ENCODE measurements around the gene IGSF10. TPM values are rescaled to one million over a fixed set of nuclear protein-coding genes. Genes with fewer than 3 reads are reported as not detected.
A peak's percentile ranks its signal among the peaks of the same experiment; 100 is the strongest.
"Not testable (repeated sequence)": the region's sequence is repeated elsewhere in the genome, so short reads cannot be mapped to it uniquely, and the experiment has no call there.

The IGSF10 gene, protein sequence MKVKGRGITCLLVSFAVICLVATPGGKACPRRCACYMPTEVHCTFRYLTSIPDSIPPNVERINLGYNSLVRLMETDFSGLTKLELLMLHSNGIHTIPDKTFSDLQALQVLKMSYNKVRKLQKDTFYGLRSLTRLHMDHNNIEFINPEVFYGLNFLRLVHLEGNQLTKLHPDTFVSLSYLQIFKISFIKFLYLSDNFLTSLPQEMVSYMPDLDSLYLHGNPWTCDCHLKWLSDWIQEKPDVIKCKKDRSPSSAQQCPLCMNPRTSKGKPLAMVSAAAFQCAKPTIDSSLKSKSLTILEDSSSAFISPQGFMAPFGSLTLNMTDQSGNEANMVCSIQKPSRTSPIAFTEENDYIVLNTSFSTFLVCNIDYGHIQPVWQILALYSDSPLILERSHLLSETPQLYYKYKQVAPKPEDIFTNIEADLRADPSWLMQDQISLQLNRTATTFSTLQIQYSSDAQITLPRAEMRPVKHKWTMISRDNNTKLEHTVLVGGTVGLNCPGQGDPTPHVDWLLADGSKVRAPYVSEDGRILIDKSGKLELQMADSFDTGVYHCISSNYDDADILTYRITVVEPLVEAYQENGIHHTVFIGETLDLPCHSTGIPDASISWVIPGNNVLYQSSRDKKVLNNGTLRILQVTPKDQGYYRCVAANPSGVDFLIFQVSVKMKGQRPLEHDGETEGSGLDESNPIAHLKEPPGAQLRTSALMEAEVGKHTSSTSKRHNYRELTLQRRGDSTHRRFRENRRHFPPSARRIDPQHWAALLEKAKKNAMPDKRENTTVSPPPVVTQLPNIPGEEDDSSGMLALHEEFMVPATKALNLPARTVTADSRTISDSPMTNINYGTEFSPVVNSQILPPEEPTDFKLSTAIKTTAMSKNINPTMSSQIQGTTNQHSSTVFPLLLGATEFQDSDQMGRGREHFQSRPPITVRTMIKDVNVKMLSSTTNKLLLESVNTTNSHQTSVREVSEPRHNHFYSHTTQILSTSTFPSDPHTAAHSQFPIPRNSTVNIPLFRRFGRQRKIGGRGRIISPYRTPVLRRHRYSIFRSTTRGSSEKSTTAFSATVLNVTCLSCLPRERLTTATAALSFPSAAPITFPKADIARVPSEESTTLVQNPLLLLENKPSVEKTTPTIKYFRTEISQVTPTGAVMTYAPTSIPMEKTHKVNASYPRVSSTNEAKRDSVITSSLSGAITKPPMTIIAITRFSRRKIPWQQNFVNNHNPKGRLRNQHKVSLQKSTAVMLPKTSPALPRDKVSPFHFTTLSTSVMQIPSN (N-terminal part only)
- total RNA-seq: under 0.01 TPM in 1 of 2 replicates, not detected in the other

DNA sequence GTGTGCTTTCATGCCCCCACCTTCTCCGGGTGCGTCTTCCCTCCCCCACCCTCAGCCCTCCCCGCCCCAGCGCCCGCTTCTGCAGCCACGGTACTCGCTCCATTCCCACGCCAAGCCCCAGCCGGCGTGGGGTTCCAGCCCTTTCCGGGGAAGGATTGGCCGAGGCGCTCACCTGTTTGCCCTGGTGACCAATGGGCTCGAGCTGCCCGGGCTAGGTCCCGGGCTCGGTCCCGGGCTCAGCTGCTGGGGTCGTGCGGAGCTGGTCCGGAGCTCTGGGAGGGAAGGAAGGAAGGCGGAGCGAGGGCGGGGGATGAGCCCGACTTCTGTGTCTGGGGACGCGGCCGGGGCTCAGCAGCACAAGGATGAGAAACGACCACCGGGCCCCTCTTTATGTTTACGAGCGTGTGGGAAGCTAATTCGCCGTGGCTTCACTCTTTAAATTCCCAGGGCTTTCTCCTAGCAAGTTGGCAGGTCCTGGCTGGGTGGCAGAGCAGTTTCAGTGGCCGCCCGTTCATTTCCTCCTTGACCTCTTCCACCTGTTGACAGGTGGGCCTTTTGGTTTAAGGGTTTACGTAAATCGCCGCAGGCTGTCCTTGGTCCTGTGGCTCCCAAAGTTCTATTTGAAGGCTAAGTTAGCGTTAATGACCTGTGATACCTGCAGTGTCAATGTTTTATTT, at the start of gene IGSF10:
IGSF10 (minus strand) TSS at position 288 of the 677 bp plus-strand sequence. CDS start 2,352 bp downstream, outside the sequence.
- H3K4me3 ChIP-seq (ENCODE audit: low read depth, low read length): peak within 1 kb of the TSS; percentile 61
- DNase-seq (ENCODE audit: low read depth): no peak
- no peak for TF ChIP-seq CTCF (IDR thresholded peaks at IDR 0.05; ENCODE audit: insufficient read depth, low read length, poor library complexity, severe bottlenecking)
- no peaks in the 10 kb centered on the region for H3K27me3 ChIP-seq (ENCODE audit: control insufficient read depth, insufficient read depth, low read length)
- H3K36me3 ChIP-seq (ENCODE audit: control insufficient read depth, insufficient read depth, low read length): no peaks in the 10 kb centered on the region

DNA sequence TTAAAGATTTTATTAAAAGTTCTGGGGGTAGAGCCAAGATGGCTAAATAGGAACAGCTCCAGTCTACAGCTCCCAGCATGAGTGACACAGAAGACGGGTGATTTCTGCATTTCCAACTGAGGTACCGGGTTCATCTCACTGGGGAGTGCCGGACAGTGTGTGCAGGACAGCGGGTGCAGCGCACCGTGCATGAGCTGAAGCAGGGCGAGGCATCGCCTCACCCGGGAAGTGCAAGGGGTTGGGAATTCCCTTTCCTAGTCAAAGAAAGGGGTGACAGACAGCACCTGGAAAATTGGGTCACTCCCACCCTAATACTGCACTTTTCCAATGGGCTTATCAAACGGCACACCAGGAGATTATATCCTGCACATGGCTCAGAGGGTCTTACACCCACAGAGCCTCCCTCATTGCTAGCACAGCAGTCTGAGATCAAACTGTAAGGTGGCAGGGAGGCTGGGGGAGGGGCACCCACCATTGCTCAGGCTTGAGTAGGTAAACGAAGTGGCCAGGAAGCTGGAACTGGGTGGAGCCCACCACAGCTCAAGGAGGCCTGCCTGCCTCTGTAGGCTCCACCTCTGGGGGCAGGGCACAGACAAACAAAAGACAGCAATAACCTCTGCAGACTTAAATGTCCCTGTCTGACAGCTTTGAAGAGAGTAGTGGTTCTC, 48.7 kb upstream of the IGSF10 start:
- H3K27me3 ChIP-seq (ENCODE audit: control insufficient read depth, insufficient read depth, low read length); H3K4me3 ChIP-seq (ENCODE audit: low read depth, low read length); H3K36me3 ChIP-seq (ENCODE audit: control insufficient read depth, insufficient read depth, low read length); DNase-seq (ENCODE audit: low read depth): not testable (repeated sequence)

- Histone ChIP-seq H3K27me3 (ENCODE audit: control insufficient read depth, insufficient read depth, low read length) (no peaks in the 10 kb centered on the region), H3K4me3 (ENCODE audit: low read depth, low read length) (no peak overlapping the region), H3K36me3 (ENCODE audit: control insufficient read depth, insufficient read depth, low read length) (no peaks in the 10 kb centered on the region)
- no peak for DNase-seq (ENCODE audit: low read depth)
- TF ChIP-seq CTCF (IDR thresholded peaks at IDR 0.05; ENCODE audit: insufficient read depth, low read length, poor library complexity, severe bottlenecking): no peak
These were observed 43.7 kb upstream of the IGSF10 start for GRCh38 chr3:151504606-151505005.

GRCh38 chr3:151503074-151503473, 42.2 kb upstream of the IGSF10 start:
- H3K4me3 ChIP-seq (ENCODE audit: low read depth, low read length): no peak overlapping the region
- TF ChIP-seq CTCF (IDR thresholded peaks at IDR 0.05; ENCODE audit: insufficient read depth, low read length, poor library complexity, severe bottlenecking): no peak
- no peak for DNase-seq (ENCODE audit: low read depth)
- H3K27me3 ChIP-seq (ENCODE audit: control insufficient read depth, insufficient read depth, low read length): no peaks in the 10 kb centered on the region
- H3K36me3 ChIP-seq (ENCODE audit: control insufficient read depth, insufficient read depth, low read length): no peaks in the 10 kb centered on the region

DNA sequence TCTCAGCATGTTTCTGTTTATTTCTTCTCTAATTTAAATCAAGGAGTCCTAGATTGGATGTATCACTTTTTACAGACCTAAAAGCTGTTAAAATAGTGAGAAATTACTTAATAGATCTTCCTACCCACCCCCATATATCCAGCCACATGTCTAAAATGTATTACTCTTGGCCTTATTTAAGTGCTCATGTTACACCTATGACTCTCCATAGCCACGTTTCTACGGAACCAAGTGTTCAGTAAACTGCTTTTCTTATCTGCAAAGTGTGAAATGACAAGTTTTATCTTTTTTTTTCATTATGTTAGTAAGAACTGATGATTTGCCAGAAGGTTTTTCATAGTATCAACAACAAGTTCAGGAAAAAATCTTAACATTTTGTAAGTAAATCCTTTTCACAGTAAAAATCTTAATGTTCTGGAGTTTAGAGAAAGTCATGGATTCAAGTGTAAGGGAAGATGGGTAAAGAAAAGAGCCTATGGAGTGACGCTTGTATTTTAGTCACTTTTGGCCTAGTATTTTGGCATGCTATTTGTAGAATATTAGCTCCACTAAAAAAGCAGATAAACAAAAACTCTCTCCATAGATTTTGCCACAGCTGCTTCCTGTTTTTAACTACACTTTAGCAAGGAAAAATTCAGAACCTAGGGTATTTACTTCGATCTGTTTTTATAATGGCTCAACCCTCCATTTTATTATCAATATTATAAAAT, 41.2 kb upstream of the IGSF10 start:
- H3K36me3 ChIP-seq (ENCODE audit: control insufficient read depth, insufficient read depth, low read length): no peaks in the 10 kb centered on the region
- no peaks in the 10 kb centered on the region for H3K27me3 ChIP-seq (ENCODE audit: control insufficient read depth, insufficient read depth, low read length)
- DNase-seq (ENCODE audit: low read depth): no peak
- H3K4me3 ChIP-seq (ENCODE audit: low read depth, low read length): no peak overlapping the region
- no peak for TF ChIP-seq CTCF (IDR thresholded peaks at IDR 0.05; ENCODE audit: insufficient read depth, low read length, poor library complexity, severe bottlenecking)
